HEK293 (cell line): ENCODE measurements around the gene DUSP22.

Experiments
- CTCF ChIA-PET: fragments of 350-600 bp; formaldehyde crosslinking; extraction: SDS; loops from one replicate; lab custom pipeline; 2021; ENCODE audit warnings: antibody characterized with exemption; lab: Yijun Ruan, JAX
- POLR2A ChIA-PET: fragments of 300-600 bp; formaldehyde crosslinking; extraction: SDS; loops from one replicate; lab custom pipeline; 2020; ENCODE audit warnings: antibody characterized with exemption, inconsistent platforms; lab: Yijun Ruan, JAX
- H3K27ac ChIP-seq: fragments of 200-500 bp; sonication (Bioruptor generic); 2 replicates; pipeline ENCODE4 v1.5.1; 2014; ENCODE audit warnings: low read depth, low read length, control low read depth, inconsistent platforms; ENCODE audit errors: extremely low read depth
- H3K36me3 ChIP-seq, 2 experiments: fragments of 200-500 bp in 1 of 2; sonication (Bioruptor generic) in 1 of 2; 1 replicate in 1 of 2; 2 replicates in 1 of 2; pipeline ENCODE4 v1.5.1; 2014 to 2017; ENCODE audit warnings: inconsistent platforms in 2 of 2, low read length in 2 of 2; ENCODE audit not compliant: control insufficient read depth in 2 of 2, insufficient read depth in 1 of 2
- H3K4me1 ChIP-seq: fragments of 200-500 bp; sonication (Bioruptor generic); 2 replicates; pipeline ENCODE4 v1.5.1; 2014; ENCODE audit warnings: mild to moderate bottlenecking, low read length, inconsistent platforms; ENCODE audit not compliant: control insufficient read depth, insufficient read depth
- H3K4me3 ChIP-seq: 2 replicates; pipeline ENCODE4 v1.5.1; 2011; ENCODE audit warnings: low read depth, mild to moderate bottlenecking, control low read depth, low read length, moderate library complexity
- H3K9me3 ChIP-seq: fragments of 200-500 bp; sonication (Bioruptor generic); 2 replicates; pipeline ENCODE4 v1.5.1; 2014; ENCODE audit warnings: low read depth, low read length, inconsistent platforms; ENCODE audit not compliant: control insufficient read depth, insufficient read depth
- IKZF3 ChIP-seq: fragments of 450-650 bp; IDR thresholded peaks from 2 replicates; pipeline ENCODE4 v1.5.0; 2018; ENCODE audit warnings: missing biosample characterization, mild to moderate bottlenecking, missing genetic modification characterization, moderate library complexity
- KLF10 ChIP-seq: fragments of 450-650 bp; IDR thresholded peaks from 2 replicates; pipeline ENCODE4 v1.5.1; 2018; ENCODE audit warnings: missing biosample characterization, mild to moderate bottlenecking, missing genetic modification characterization
- PRDM6 ChIP-seq: fragments of 450-650 bp; formaldehyde crosslinking; IDR thresholded peaks from 2 replicates; pipeline ENCODE4 v1.5.1; 2017; ENCODE audit warnings: missing biosample characterization, missing genetic modification characterization
- YY1 ChIP-seq: fragments of 450-650 bp; formaldehyde crosslinking; IDR thresholded peaks from 2 replicates; pipeline ENCODE4 v1.5.1; 2018; ENCODE audit warnings: missing biosample characterization, missing genetic modification characterization
- ZBTB44 ChIP-seq: fragments of 450-650 bp; IDR thresholded peaks from 2 replicates; pipeline ENCODE4 v1.5.1; 2018; ENCODE audit warnings: missing biosample characterization, mild to moderate bottlenecking, missing genetic modification characterization
- ZBTB8A ChIP-seq: fragments of 450-650 bp; formaldehyde crosslinking; IDR thresholded peaks from 2 replicates; pipeline ENCODE4 v1.5.1; 2016; ENCODE audit warnings: missing biosample characterization, missing genetic modification characterization
- ZIC2 ChIP-seq: fragments of 450-650 bp; formaldehyde crosslinking; IDR thresholded peaks from 2 replicates; pipeline ENCODE4 v1.5.1; 2016; ENCODE audit warnings: missing biosample characterization, missing genetic modification characterization
- ZNF214 ChIP-seq: fragments of 450-650 bp; formaldehyde crosslinking; IDR thresholded peaks from 2 replicates; pipeline ENCODE4 v1.5.1; 2017; ENCODE audit warnings: missing biosample characterization, mild to moderate bottlenecking, missing genetic modification characterization, borderline replicate concordance
- ZNF248 ChIP-seq: fragments of 450-650 bp; formaldehyde crosslinking; IDR thresholded peaks from 2 replicates; pipeline ENCODE4 v1.5.1; 2017; ENCODE audit warnings: missing biosample characterization, missing genetic modification characterization
- ZNF280D ChIP-seq: fragments of 450-650 bp; formaldehyde crosslinking; IDR thresholded peaks from 2 replicates; pipeline ENCODE4 v1.5.1; 2016; ENCODE audit warnings: missing biosample characterization, missing genetic modification characterization
- ZNF518A ChIP-seq: fragments of 450-650 bp; formaldehyde crosslinking; conservative IDR thresholded peaks from 2 replicates; pipeline ENCODE4 v1.5.1; 2016; ENCODE audit warnings: low read depth, missing biosample characterization, missing genetic modification characterization
- ZNF530 ChIP-seq: fragments of 450-650 bp; formaldehyde crosslinking; IDR thresholded peaks from 2 replicates; pipeline ENCODE4 v1.5.1; 2016; ENCODE audit warnings: low read depth, missing biosample characterization, missing genetic modification characterization
- ZNF791 ChIP-seq: fragments of 450-650 bp; formaldehyde crosslinking; IDR thresholded peaks from 2 replicates; pipeline ENCODE4 v1.5.1; 2016; ENCODE audit warnings: missing biosample characterization, missing genetic modification characterization

Gene DUSP22

GRCh38 chr6:318243-318890 is 26.1 kb downstream of the DUSP22 start:
- TF ChIP-seq ZIC2 (tag by site-specific recombination) (peak; percentile 52), ZNF214 (tag by site-specific recombination) (no peak)
- Histone ChIP-seq H3K4me1 (no peaks in the 10 kb centered on the region), H3K4me3 (no peak overlapping the region), H3K36me3 (no peaks in the 10 kb centered on the region), H3K9me3 (no peaks in the 10 kb centered on the region), H3K27ac (no peak overlapping the region)
- ChIA-PET POLR2A (no interaction called here), CTCF (interaction anchor here (0.6 to 1.7 kb wide), 2 partner anchors 12 to 35 kb away, joined by 3 read pairs; no protein-coding TSS in a partner anchor)

GRCh38 chr6:319177-320131 is 27.2 kb downstream of the DUSP22 start:
- CTCF ChIA-PET: interaction anchor here (0.6 to 1.7 kb wide), 2 partner anchors 11 to 34 kb away, joined by 3 read pairs; no protein-coding TSS in a partner anchor
- no peak for TF ChIP-seq ZNF530 (tag by site-specific recombination)
- TF ChIP-seq, all 188 proteins: peak for 0
- H3K4me1 ChIP-seq: no peaks in the 10 kb centered on the region
- POLR2A ChIA-PET: no interaction called here
- no peak overlapping the region for H3K4me3 ChIP-seq
- H3K27ac ChIP-seq: no peak overlapping the region
- no peaks in the 10 kb centered on the region for H3K36me3 ChIP-seq
- no peaks in the 10 kb centered on the region for H3K9me3 ChIP-seq

- ChIA-PET POLR2A (no interaction called here), CTCF (interaction anchor here (1.8 kb wide), 1 partner anchor 24 kb away, joined by 5 read pairs; no protein-coding TSS in a partner anchor)
- Histone ChIP-seq H3K27ac (no peak overlapping the region), H3K36me3 (no peaks in the 10 kb centered on the region), H3K4me1 (no peaks in the 10 kb centered on the region), H3K9me3 (no peaks in the 10 kb centered on the region)
- no peak for TF ChIP-seq ZBTB44 (tag by site-specific recombination)
- TF ChIP-seq KLF10: no peak
- no peak for TF ChIP-seq ZNF791 (tag by site-specific recombination)
- no peak for TF ChIP-seq ZBTB8A (tag by site-specific recombination)
- no peak for TF ChIP-seq ZNF248 (tag by site-specific recombination)
- TF ChIP-seq ZNF518A (tag by site-specific recombination): no peak
- no peak for TF ChIP-seq PRDM6
- no peak for TF ChIP-seq ZNF280D (tag by site-specific recombination)
- no peak for TF ChIP-seq YY1 (tag by site-specific recombination)
- TF ChIP-seq IKZF3 (tag by site-specific recombination): no peak
- TF ChIP-seq, all 188 proteins: peak for 0
- H3K4me3 ChIP-seq: no peak overlapping the region
Observed at GRCh38 chr6:320351-321157, 28.3 kb downstream of the DUSP22 start.
